DMS 273 (cell line): ENCODE data around the gene S100A9.
A peak's percentile ranks its signal among the peaks of the same experiment; 100 is the strongest.
"Not testable (repeated sequence)": the region's sequence is repeated elsewhere in the genome, so short reads cannot be mapped to it uniquely, and the experiment has no call there.

Experiments
- DNase-seq: peaks from one replicate; lab custom pipeline; 2025; ENCODE audit not compliant: unreplicated experiment; lab: John Stamatoyannopoulos, UW

Gene S100A9

GRCh38 chr1:153357853-153358690 lies at the start of gene S100A9:
Gene S100A9, plus strand, starts transcription at chr1:153357854. Its CDS starts 430 bp downstream, at chr1:153358284.
- DNase-seq, result no peak

DNA sequence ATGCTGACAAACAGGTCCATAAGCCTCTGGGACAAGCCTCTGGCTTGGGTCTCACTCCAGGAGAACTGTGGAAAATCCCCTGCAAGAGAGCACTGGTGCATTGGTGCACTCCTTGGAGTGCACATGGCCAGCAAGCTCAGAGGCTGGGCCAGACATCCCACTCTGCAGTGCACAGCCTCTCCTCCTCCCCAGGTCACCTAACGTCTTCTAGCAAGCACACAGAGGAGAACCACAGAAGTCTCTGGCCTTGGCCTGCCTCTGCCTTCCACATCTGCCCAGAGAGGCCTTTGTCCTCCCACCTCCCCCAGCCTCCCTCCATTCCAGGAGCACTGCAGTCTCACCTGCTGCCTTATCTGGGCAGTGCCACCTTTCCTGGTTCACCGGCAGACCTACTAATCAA lies 49.1 kb upstream of the S100A9 start:
- DNase-seq, result no peak

DNA sequence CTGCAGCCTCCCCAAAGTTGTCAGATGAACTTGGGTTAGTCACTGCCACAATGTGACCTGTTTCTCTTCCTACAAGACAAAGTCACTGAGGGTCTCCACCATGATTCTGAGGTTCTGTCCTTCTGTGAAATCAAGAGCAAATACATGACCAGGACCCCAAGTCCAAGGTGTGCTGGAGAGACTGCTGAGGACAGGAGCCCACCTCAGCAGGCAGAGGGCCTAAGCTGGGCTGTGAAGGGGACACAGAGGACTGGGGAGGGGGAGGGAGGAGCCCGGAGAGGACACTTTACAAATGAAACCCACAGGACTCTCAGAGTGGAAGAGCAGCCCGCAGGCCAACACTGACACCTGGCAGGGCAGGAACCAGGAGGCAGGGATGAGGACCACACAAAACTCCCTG lies 48.2 kb upstream of the S100A9 start:
- no peak for DNase-seq

DNA sequence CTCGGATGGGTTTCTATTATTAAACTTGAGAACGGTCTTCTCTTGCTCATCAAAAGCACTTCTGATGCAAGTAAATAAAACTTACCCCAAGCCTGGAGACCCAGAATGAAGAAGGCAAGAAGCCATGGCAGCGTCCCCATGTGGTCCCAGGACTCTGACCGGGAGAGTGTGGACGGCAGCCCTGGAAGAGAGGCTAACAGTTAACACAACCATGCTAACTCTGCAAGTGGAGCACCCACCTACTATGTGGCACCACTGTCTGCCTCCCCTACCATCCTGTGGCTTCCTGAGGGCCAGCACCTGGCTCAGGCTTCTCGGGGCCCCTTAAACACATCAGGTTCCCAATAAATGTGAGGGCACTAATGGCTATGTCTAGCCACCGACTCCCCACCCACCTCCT lies 47.1 kb upstream of the S100A9 start:
- no peak for DNase-seq

DNA sequence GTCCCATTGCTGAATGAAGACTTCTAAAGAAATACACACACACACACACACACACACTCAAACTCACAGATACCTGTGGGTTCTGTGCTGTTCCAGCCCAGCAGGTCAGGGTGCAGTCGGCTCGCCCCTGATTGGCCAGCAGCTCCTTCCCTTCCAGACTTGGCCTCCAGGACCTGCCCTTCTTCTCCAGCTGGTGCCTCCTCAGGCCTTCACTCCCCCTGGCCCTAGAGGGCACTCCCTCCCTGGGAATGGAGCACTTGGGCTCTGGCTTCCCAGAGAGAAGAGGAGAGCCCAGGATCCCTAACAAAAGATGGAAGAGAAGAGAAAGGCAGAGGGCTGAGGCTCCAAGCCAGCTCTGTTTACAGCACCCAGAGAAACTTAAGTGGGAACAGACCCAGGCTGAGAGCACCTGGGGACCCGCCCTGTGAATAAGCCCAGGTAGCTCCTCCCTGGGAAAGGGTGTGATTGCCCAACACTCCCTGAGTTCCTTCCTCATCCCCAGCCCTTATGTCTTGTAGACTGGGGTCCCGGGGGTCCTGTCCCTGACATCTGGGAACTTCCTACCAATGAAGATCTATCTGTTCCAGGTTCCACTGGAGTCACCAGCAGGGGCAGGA lies 45.0 kb upstream of the S100A9 start, which contains the start of gene PGLYRP3:
Gene PGLYRP3 (minus strand): TSS at position 383 of the 617 bp plus-strand sequence. CDS start 2,287 bp downstream, outside the sequence.
- DNase-seq, result peak; percentile 18

- DNase-seq, result no peak
These were observed 44.4 kb upstream of the S100A9 start for GRCh38 chr1:153313288-153313687.

DNA sequence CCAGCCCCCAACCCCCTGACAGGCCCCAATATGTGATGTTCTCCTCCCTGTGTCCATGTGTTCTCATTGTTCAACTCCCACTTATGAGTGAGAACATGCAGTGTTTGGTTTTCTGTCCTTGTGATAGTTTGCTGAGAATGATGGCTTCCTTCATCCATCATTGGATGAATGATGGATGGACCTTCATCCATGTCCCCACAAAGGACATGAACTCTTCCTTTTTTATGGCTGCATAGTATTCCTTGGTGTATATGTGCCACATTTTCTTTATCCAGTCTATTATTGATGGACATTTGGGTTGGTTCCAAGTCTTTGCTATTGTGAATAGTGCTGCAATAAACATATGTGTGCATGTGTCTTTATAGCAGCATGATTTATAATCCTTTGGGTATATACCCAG lies 43.3 kb upstream of the S100A9 start:
- not testable (repeated sequence) for DNase-seq

GRCh38 chr1:153316013-153316412 lies 41.6 kb upstream of the S100A9 start:
- DNase-seq, result not testable (repeated sequence)

DNA sequence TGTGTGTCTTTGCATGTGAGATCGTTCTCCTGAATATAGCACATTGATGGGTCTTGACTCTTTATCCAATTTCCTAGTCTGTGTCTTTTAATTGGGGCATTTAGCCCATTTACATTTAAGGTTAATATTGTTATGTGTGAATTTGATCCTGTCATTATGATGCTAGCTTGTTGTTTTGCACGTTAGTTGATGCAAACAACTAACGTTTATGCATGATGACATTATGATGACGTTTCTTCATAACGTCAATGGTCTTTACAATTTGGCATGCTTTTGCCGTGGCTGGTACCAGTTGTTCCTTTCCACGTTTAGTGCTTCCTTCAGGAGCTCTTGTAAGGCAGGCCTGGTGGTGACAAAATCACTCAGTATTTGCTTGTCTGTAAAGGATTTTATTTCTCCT lies 39.5 kb upstream of the S100A9 start:
- not testable (repeated sequence) for DNase-seq

DNA sequence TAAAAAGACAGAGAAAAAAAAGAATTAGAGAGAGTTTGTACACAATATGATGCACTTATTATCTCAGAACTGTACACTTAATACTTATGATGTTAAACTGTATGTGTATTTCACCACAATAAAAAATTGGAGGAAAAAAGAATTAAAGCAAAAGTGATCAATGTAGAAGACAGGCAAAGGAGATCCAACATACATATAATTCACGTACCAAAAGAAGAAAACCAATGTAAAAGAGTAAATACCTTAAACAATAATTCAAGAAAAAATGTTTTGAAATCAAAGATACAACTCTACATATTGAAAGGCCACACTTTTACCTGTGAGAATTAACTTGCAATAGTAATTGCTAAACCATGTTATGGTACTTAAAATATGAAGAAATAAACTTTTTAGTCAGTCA lies 35.1 kb upstream of the S100A9 start:
- DNase-seq, result no peak

DNA sequence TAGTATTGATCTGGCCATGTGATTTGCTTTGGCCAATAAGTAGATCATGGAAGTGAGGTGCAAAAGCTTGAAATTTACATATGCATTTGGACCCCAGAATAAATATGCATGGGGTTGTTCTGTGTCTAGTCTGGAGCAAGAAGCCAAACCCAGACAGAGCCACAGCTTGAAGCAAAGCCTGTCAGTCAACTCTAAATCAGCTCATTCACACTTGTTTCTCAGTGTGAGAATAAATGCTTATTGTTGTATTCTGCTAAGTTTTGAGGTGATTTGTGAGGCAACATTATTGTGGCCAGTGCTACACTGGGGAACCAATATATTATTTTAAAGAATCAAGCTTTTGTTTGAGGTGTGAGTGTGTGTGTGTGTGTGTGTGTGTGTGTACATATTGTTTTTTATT lies 32.7 kb upstream of the S100A9 start:
- DNase-seq, result no peak

DNA sequence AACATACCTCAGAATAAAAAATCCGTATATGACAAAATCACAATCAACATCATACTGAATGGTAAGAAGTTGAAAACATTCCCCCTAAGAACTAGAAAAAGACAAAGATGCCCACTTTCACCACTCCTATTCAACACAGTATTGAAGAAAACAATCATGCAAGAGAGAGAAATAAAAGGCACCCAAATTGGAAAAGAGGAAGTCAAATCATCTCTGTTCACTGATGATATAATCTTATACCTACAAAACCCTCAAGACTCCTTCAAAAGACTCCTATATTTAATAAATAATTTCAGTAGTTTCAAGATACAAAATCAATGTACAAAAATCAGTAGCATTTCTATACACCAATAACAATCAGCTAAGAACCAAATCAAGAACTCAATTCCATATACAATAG lies 23.8 kb upstream of the S100A9 start:
- no peak for DNase-seq

- no peak for DNase-seq
These were observed 21.0 kb upstream of the S100A9 start for GRCh38 chr1:153336650-153337049.

DNA sequence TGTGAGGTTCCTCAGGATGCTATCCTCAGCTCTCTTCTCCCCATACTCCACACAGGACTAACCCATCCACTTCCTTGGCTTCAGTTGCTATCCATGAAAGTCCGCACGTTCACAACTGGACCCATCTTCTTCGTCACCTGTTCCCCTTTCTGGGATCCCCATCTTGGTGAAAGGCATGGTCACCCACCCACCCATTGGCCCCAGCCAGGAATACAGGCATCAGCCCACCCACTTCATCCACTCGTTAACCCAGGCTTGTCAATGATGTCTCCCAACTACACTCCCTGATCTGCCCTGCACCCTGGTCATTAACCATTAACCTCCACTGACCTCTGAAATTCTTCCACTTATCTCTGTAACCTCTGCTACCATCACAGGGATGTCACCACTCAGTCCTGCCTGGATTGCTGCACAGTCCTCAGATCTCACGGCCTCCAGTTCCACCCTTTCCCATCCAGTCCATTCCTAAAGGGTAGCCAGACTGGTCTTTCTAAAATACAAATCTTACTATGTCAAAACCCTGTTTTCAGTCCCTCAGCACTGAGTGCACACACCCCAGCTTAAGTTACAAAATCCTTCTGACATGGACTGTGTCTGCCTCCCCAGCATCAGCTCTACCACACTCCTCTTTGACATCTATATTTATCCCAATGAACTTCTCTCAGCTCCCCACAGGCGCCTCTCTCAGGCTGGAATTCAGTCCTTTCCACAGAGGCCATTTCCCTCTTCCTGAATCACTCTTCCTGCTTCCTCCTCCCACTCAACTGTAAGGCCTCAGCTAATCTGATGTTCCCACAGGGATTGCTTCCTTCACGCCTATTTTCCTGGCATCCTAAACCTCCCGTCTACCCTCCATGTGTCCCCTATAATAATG lies 19.4 kb upstream of the S100A9 start:
- no peak for DNase-seq

- DNase-seq, result no peak
These were observed 17.9 kb upstream of the S100A9 start for GRCh38 chr1:153339802-153340201.

- DNase-seq, result no peak
These were observed 17.3 kb upstream of the S100A9 start for GRCh38 chr1:153340356-153340755.

DNA sequence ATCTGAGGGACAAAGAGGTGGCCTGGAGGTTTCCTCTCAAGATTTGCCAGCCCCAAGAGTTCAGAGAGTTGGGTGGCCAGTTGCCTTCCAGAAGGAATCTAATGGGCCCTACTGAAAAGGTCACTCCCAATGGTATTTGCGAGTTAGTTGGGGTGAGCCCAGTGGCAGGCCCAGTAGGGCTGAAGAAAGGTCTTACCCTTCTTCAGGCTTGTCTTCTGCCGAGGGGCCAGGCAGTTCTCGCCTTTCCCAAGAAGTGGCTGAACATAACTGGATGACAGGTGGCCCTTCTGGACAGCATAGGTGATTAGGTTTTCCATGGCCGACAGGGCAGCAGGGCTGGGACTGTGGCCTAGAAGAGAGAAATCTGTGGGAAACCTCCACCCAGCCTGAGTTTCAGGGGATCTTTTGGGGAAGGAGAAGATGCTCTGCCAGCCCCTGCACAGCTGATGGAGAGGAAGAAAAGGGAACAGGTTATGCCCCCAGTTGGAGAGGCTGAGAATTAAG lies 16.2 kb upstream of the S100A9 start:
- DNase-seq, result no peak

GRCh38 chr1:153342178-153342577 lies 15.5 kb upstream of the S100A9 start:
- no peak for DNase-seq

DNA sequence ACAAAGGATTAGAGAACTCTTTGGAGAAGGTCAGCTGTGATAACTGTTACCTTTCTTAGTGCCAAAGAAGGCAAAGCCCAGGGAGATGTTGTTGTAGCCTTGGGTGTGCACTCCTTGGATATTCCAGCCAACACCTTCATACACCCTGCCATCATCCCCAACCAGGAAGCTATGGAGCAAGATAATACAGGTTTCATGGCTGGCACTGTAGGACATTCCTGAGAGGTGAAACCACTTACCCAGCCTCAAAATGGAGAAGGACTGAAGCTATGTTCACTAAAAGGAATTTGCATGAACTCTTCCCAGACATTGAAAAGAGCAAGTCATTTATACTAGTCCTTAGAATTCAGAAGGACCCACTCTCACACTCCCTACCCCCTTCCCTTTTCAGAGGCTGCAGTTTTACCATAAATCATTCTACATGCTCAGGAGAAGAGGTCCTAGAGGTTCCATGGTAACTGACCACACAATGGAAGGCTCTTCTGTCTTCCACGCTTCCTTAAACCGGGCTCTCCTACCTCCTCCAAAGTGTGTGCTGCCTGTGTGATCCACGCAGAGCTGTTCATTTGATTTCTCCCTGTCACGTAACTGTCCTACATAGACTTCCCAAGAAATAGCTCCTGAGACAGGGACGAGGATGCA lies 14.5 kb upstream of the S100A9 start:
- no peak for DNase-seq

DNA sequence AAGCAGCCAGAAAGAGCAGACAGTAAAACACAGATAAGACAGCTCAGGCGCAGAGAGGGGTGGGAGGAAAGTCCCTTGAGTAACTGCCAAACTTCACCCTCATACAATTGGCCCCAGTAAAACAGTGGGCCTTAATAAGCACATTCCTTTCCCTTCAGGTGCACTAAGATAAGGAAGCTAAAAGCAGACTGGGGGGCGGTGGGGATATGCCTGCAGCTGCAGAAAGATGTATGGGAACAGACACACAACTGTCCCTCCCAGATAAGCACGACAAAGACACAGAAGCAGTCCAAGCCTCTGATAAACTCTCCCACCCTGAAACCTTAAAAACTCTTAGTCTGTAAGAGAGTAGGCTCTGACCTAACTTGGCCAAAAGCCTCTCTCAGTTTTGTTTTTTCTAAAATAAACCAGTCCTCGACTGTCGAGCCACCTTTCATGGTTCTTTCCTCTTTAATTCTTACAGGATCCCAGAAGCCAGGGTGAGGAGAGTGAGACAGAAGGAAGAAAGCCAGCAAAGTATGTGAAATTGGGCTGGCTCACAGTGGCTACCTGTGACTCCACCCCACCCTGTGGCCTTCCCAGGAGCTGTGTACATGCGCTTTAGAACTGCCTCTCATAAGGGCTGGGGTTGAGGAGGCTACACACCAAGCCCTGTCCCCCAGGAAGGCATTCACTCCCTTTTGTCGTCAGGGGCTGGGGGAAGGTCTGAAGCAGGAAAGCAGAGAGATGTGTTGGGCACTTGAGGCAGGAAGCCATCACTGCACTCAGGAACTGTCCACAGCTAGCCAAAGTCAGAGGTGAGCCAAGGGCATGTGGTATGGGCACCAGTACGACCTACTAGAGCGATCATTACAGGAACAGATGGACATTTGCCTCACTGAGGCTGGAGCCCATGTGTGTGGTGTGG lies 13.6 kb upstream of the S100A9 start:
- no peak for DNase-seq
